ENCODE measurements around the gene USP46.

DNA sequence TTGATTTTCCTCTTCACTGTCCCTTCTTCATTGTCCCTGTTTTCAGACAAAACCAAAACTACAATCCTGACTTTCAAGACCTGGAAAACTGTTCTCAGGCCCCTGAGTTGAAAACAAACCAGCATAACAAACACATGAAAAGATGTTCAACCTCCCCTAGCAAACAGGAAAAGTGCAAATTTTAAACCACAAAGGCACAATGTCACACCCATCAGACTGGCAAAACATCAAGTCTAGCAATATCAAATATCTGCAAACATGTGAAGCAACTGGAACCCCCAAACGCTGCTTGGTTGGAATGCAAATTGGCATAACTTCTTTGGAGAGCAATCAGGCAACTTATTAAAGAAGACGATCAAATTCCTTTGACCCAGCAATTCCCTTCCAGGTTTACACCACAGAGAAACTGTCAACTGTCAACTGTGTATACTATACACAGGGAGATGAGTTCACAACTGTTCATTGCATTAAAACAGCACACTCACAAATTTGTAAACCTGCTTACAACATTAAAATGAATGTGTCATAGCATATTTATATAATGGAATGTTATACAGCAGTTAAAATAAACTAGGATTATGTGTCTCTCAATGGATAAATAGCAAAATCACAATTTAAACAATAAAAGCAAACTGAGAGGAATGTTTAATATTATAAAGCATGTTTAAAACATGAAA, 7.0 kb downstream of the USP46 start:
- no peak for TF ChIP-seq POLR2A (IDR thresholded peaks at IDR 0.05)
- TF ChIP-seq, protein P1, sequence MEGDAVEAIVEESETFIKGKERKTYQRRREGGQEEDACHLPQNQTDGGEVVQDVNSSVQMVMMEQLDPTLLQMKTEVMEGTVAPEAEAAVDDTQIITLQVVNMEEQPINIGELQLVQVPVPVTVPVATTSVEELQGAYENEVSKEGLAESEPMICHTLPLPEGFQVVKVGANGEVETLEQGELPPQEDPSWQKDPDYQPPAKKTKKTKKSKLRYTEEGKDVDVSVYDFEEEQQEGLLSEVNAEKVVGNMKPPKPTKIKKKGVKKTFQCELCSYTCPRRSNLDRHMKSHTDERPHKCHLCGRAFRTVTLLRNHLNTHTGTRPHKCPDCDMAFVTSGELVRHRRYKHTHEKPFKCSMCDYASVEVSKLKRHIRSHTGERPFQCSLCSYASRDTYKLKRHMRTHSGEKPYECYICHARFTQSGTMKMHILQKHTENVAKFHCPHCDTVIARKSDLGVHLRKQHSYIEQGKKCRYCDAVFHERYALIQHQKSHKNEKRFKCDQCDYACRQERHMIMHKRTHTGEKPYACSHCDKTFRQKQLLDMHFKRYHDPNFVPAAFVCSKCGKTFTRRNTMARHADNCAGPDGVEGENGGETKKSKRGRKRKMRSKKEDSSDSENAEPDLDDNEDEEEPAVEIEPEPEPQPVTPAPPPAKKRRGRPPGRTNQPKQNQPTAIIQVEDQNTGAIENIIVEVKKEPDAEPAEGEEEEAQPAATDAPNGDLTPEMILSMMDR (IDR thresholded peaks at IDR 0.05): no peak

Measured in Peyer's patch (tissue), 4 donors.